Stimulated activated CD8-positive, alpha-beta memory T cell treated with anti-CD3 and anti-CD28 coated beads, Interleukin-15, amount 100 ng/mL, for 48 hours (primary cell): ENCODE results near the gene TNKS1BP1.
"Not testable (repeated sequence)": the region's sequence is repeated elsewhere in the genome, so short reads cannot be mapped to it uniquely, and the experiment has no call there.

Experiments
- DNase-seq, 2 donors: peaks; one replicate each; pipeline ENCODE4 v3.0.0-alpha.2; 2020; ENCODE audit warnings: low read depth in 2 of 2

Gene TNKS1BP1

GRCh38 chr11:57354699-57355098, 29.9 kb upstream of the TNKS1BP1 start:
- no peak for DNase-seq

GRCh38 chr11:57353852-57354251, 29.1 kb upstream of the TNKS1BP1 start:
- DNase-seq, result no peak

- no peak for DNase-seq
These were observed 28.7 kb upstream of the TNKS1BP1 start for GRCh38 chr11:57353446-57353845.

GRCh38 chr11:57353036-57353435, 28.3 kb upstream of the TNKS1BP1 start:
- DNase-seq, result no peak

GRCh38 chr11:57349491-57350274, 24.9 kb upstream of the TNKS1BP1 start:
- DNase-seq, result peak; percentile 21 to 40

GRCh38 chr11:57348636-57349313, 24.0 kb upstream of the TNKS1BP1 start:
- no peak for DNase-seq

- no peak for DNase-seq
These were observed 23.3 kb upstream of the TNKS1BP1 start for GRCh38 chr11:57348052-57348451.

- no peak for DNase-seq
These were observed 22.6 kb upstream of the TNKS1BP1 start for GRCh38 chr11:57347336-57347735.

- DNase-seq, result peak in 1 of 2 donors; percentile 45
These were observed 20.9 kb upstream of the TNKS1BP1 start for GRCh38 chr11:57345555-57346211.

GRCh38 chr11:57344826-57345225, 20.1 kb upstream of the TNKS1BP1 start:
- no peak for DNase-seq

GRCh38 chr11:57343825-57344224, 19.1 kb upstream of the TNKS1BP1 start:
- no peak for DNase-seq

GRCh38 chr11:57342702-57343101, 17.9 kb upstream of the TNKS1BP1 start:
- no peak for DNase-seq

GRCh38 chr11:57341250-57341808, 16.6 kb upstream of the TNKS1BP1 start:
- no peak for DNase-seq

- DNase-seq, result no peak
These were observed 15.4 kb upstream of the TNKS1BP1 start for GRCh38 chr11:57340039-57340615.

- no peak for DNase-seq
These were observed 14.6 kb upstream of the TNKS1BP1 start for GRCh38 chr11:57339328-57339727.

GRCh38 chr11:57338142-57338541, 13.4 kb upstream of the TNKS1BP1 start, which contains the start of gene P2RX3:
Gene P2RX3, plus strand, starts transcription at chr11:57338352. Its CDS starts 199 bp downstream, at chr11:57338551.
- DNase-seq, result no peak

GRCh38 chr11:57336856-57337255, 12.1 kb upstream of the TNKS1BP1 start:
- not testable (repeated sequence) for DNase-seq

- no peak for DNase-seq
These were observed 11.4 kb upstream of the TNKS1BP1 start for GRCh38 chr11:57336111-57336666.

GRCh38 chr11:57335343-57336110, 10.8 kb upstream of the TNKS1BP1 start, which contains the start of gene SSRP1:
Gene SSRP1, minus strand, starts transcription at chr11:57335892. Its CDS starts 771 bp downstream, at chr11:57335121.
- peak; percentile 81 to 84 for DNase-seq

GRCh38 chr11:57335023-57335342, 10.2 kb upstream of the TNKS1BP1 start:
- DNase-seq, result no peak
